Natural killer cell treated with Interleukin-12 subunit alpha and Interleukin-12 subunit beta and Interleukin-15 and Interleukin-18, amount 100 ng/mL, for 72 hours (primary cell): Measurements from ENCODE around the gene PROP1. TPM values are rescaled to one million over a fixed set of nuclear protein-coding genes. Genes with fewer than 3 reads are reported as not detected.
"Not testable (repeated sequence)": the region's sequence is repeated elsewhere in the genome, so short reads cannot be mapped to it uniquely, and the experiment has no call there.

Experiments used
- ATAC-seq, 2 donors: fragments of 150-1000 bp; cut with Tn5 transposase in 1 of 2; sonication (Bioruptor Pico), chemical (Tn5 transposase) in 1 of 2; 2 replicates each; pipeline ENCODE4 v1.10.0; 2021
- DNase-seq: peaks from one replicate; pipeline ENCODE4 v3.0.0; 2022; ENCODE audit warnings: low spot score
- H3K27ac Mint-ChIP-seq, 2 donors: 1 replicate in 1 of 2; 2 replicates in 1 of 2; pipeline ENCODE4 v1.8.0; 2022; ENCODE audit warnings: mixed read lengths in 2 of 2, mild to moderate bottlenecking in 1 of 2, moderate library complexity in 1 of 2
- H3K27me3 Mint-ChIP-seq, 2 donors: 1 replicate in 1 of 2; 2 replicates in 1 of 2; pipeline ENCODE4 v1.8.0; 2022; ENCODE audit warnings: mixed read lengths in 2 of 2
- H3K36me3 Mint-ChIP-seq: one replicate; pipeline ENCODE4 v1.8.0; 2022; ENCODE audit warnings: mixed read lengths
- H3K4me1 Mint-ChIP-seq, 2 donors: 1 replicate in 1 of 2; 2 replicates in 1 of 2; pipeline ENCODE4 v1.8.0; 2022; ENCODE audit warnings: low read depth in 2 of 2, mixed read lengths in 2 of 2, mild to moderate bottlenecking in 1 of 2
- H3K4me3 Mint-ChIP-seq: one replicate; pipeline ENCODE4 v1.8.0; 2022; ENCODE audit warnings: mixed read lengths
- H3K9me3 Mint-ChIP-seq: 2 replicates; pipeline ENCODE4 v1.8.0; 2022; ENCODE audit warnings: mixed read lengths
- total RNA-seq, 2 donors: library from RNA; stranded (reverse); gene quantifications; one replicate each; pipeline ENCODE4 v1.2.3, GENCODE V29; 2022

PROP1 gene
- total RNA-seq, 2 donors from 2014 or later, result not detected

GRCh38 chr5:177988989-177989625, 6.9 kb downstream of the PROP1 start:
- Mint-ChIP-seq H3K4me3 (no peak overlapping the region), H3K4me1 (no peaks in the 10 kb centered on the region), H3K9me3 (no peaks in the 10 kb centered on the region), H3K27ac (no peak overlapping the region), H3K36me3 (no peaks in the 10 kb centered on the region), H3K27me3 (peaks cover 18 to 23% of the 10 kb centered on the region in 2 donors)
- DNase-seq (no peak), ATAC-seq (no peak)

DNA sequence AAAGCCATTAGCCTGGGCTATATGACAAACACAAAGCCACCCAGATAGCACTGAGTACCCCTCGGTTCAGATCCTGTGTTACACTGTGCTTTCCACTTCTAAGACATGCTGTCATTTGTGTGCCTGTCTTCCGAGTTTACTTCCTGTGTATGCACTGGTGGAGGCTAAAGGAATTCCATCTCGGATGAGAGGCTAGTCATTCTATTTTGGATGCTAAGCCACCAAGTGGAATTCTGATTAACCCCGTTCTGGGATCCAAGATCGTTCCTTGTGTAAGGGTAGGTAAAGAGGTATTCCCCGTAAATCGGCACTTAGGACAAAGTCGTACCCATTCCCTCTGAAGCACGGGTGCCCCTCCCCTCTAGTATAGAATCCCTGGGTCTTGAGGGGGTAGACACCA, 8.7 kb downstream of the PROP1 start:
- no peak for DNase-seq
- Mint-ChIP-seq H3K9me3 (no peaks in the 10 kb centered on the region), H3K27ac (no peak overlapping the region), H3K36me3 (no peaks in the 10 kb centered on the region), H3K27me3 (peaks cover 26 to 33% of the 10 kb centered on the region in 2 donors), H3K4me3 (no peak overlapping the region), H3K4me1 (no peaks in the 10 kb centered on the region)
- no peak for ATAC-seq

GRCh38 chr5:177985430-177986040, 10.5 kb downstream of the PROP1 start:
- Mint-ChIP-seq H3K4me3 (no peak overlapping the region), H3K4me1 (peaks cover 0 to 5% of the 10 kb centered on the region in 2 donors), H3K9me3 (no peaks in the 10 kb centered on the region), H3K27ac (no peak overlapping the region), H3K27me3 (peaks cover 37 to 39% of the 10 kb centered on the region in 2 donors), H3K36me3 (no peaks in the 10 kb centered on the region)
- ATAC-seq (no peak), DNase-seq (no peak)

DNA sequence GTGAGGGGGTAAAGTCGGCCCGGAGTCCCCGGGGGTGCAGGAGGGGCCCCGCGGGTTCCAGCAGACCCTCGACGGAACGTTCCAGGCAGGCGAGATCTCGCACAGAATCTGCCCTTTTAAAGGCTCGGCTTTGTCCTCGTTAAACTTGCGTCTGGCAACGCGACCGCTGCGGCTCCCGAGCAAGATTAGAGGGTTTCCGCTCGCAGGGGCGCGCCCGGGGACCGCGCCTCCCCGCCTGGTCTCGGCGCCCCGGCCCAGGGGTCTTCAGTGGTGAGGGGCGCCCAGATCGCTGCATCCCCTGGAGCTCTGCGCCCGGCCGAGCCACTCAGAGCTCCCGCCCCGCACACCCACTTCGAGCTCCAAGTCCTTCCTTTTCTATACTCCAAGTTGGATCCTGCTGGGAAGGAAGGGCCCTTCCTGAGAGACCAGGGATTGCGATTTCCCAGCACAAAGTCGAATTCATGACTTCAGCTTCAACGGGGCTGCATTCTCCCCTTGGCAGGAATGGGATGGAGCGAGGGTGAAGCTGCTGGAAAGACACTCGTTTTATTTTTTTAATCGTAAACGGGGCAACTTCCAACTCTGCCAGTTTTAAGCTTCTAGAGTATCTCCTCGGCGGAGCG, 11.3 kb downstream of the PROP1 start:
- Mint-ChIP-seq H3K9me3 (no peaks in the 10 kb centered on the region), H3K27me3 (peaks cover 36 to 38% of the 10 kb centered on the region in 2 donors)

DNA sequence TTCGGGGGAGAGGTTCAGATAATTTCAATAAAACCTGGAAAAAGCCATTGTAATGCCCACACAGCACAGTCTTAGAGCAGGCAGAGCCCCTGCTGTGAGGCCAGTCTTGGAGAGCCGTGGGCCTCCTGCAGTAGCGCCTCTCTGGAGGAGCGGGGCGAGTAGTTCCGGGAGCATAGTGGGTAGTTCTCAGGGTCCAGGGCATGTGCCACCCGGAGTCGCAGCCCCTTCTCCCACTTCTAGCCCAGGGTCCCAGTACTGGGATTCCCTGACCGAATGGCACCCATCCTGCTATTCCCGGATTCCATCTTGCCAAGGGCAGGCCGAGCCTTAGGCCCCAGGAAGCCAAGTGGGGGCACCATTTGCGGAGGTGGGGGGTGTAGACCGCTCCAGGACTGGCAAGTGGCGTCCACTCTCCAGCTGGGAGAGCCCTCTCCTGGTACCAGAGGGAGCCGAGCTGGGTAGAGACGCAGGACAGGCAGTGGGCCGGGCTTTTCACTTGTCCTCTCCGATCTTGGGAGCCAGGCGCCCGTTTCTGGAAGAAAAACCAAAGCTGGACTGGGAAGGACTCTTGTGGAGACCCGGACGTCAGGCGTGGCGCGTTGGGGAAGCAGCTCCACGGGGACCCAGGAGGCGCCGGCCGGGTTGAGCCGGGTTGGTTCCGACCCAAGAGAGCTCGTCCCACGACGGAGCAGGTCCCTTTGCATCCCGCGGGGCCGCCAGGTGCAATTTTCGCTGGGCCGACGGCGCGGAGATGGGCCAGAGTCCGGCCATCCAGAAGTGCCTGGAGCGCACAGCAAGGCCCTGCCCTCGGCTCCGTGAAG, 12.1 kb downstream of the PROP1 start:
- Mint-ChIP-seq H3K9me3 (no peaks in the 10 kb centered on the region), H3K36me3 (no peaks in the 10 kb centered on the region), H3K4me1 (peaks cover 0 to 5% of the 10 kb centered on the region in 2 donors), H3K27ac (no peak overlapping the region), H3K27me3 (peaks cover 31 to 32% of the 10 kb centered on the region in 2 donors), H3K4me3 (no peak overlapping the region)
- no peak for ATAC-seq
- DNase-seq, result no peak

More for the DNA sequence above, 11.3 kb downstream of the PROP1 start:
- Mint-ChIP-seq H3K4me3 (no peak overlapping the region), H3K27ac (no peak overlapping the region), H3K4me1 (peaks cover 0 to 5% of the 10 kb centered on the region in 2 donors), H3K36me3 (no peaks in the 10 kb centered on the region)
- DNase-seq (no peak), ATAC-seq (no peak)

- ATAC-seq (no peak), DNase-seq (no peak)
- Mint-ChIP-seq H3K27ac (no peak overlapping the region), H3K27me3 (peaks cover 31% of the 10 kb centered on the region in 2 donors), H3K36me3 (no peaks in the 10 kb centered on the region), H3K4me1 (peaks cover 0 to 5% of the 10 kb centered on the region in 2 donors), H3K9me3 (no peaks in the 10 kb centered on the region), H3K4me3 (no peak overlapping the region)
Measured at GRCh38 chr5:177982956-177983355, 13.1 kb downstream of the PROP1 start.

DNA sequence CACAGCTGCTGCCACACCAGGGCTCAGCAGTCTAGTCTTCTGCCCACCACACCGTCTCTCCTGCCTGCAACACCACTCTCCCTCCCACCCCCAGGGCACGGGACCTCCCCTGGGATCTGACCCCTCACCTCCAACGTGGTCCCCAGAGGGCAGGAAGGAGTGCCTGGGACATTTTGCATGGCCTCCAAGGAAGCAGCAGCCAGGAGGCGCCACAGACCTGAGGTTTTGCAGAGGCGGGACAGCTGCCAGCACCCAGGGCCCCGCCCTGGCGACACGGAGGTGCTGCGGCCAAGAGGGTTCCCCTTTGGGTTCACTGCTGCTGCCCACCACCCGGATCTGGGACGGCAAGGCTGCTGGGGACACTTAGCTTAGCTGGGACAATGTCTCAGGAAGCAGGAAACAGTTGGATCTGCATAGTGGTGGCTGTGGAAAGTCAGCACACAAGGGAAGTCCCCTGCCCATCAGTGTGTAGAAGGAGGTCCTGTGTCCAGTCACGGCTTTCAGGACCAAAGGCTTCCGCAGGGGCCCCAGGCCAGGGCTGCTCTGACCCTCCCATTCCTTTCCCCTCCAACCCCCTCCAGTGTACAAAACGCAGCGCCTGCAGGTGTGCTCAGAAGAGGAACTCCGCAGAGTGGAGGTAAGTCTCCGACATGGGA, 13.8 kb downstream of the PROP1 start:
- no peak overlapping the region for H3K4me3 Mint-ChIP-seq
- no peaks in the 10 kb centered on the region for H3K36me3 Mint-ChIP-seq
- no peaks in the 10 kb centered on the region for H3K9me3 Mint-ChIP-seq
- DNase-seq (no peak), ATAC-seq (peak in 1 of 2 donors; percentile 14)
- H3K27ac Mint-ChIP-seq, result no peak overlapping the region
- H3K4me1 Mint-ChIP-seq, result peaks cover 0 to 5% of the 10 kb centered on the region in 2 donors
- peaks cover 28 to 31% of the 10 kb centered on the region in 2 donors for H3K27me3 Mint-ChIP-seq

DNA sequence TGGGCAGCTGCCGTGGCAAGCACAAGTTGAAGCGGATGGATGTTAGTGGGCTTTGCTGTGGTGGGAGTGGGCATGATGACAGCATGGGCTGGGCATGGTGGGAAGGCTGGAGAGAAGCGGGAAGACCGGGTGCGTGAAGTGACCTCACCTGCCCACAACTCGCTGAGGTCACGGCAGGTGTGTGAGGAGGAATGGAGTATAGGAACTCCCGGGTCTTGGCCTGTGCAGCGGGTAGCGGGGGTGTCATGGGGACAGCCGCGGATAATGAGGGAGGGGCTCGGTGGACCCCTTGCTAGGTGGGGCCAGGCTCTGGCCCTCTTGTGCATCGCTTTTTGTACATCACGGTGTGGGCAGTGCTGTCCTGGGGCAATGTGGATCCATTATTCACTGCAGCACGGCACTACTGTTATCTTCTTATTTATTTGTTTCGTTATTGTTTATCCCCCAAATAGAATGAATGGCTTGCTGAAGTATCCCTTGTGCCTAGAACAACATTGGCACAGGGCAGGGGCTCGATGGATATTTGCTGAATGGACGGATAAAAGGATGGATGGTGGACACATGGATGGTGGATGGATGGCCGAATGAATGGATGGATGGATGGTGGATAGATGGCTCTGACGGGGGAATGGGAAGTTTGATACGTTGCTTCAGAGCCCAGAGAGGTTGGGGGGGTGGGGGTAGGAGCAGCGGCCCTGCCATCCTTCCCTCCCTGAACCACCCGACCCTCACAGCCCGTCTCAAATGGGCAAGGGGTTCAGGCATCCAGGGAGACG, 14.6 kb downstream of the PROP1 start:
- H3K36me3 Mint-ChIP-seq, result no peaks in the 10 kb centered on the region
- H3K27ac Mint-ChIP-seq, result no peak overlapping the region

GRCh38 chr5:177980743-177981151, 15.3 kb downstream of the PROP1 start:
- H3K4me1 Mint-ChIP-seq, result peaks cover 0 to 5% of the 10 kb centered on the region in 2 donors
- no peak overlapping the region for H3K27ac Mint-ChIP-seq
- H3K4me3 Mint-ChIP-seq, result no peak overlapping the region
- ATAC-seq (no peak), DNase-seq (no peak)
- no peaks in the 10 kb centered on the region for H3K36me3 Mint-ChIP-seq
- peaks cover 25 to 28% of the 10 kb centered on the region in 2 donors for H3K27me3 Mint-ChIP-seq
- no peaks in the 10 kb centered on the region for H3K9me3 Mint-ChIP-seq

More for the DNA sequence above, 14.6 kb downstream of the PROP1 start:
- H3K4me3 Mint-ChIP-seq, result no peak overlapping the region
- H3K27me3 Mint-ChIP-seq, result peaks cover 26 to 31% of the 10 kb centered on the region in 2 donors
- H3K9me3 Mint-ChIP-seq, result no peaks in the 10 kb centered on the region
- H3K4me1 Mint-ChIP-seq, result peaks cover 0 to 5% of the 10 kb centered on the region in 2 donors
- DNase-seq (no peak), ATAC-seq (no peak)

- not testable (repeated sequence) for H3K9me3 Mint-ChIP-seq, H3K4me1 Mint-ChIP-seq, DNase-seq, H3K4me3 Mint-ChIP-seq, H3K27ac Mint-ChIP-seq, ATAC-seq, H3K36me3 Mint-ChIP-seq
- peaks cover 8 to 27% of the 10 kb centered on the region in 2 donors for H3K27me3 Mint-ChIP-seq
Measured at GRCh38 chr5:177977600-177977999, 18.4 kb downstream of the PROP1 start.

GRCh38 chr5:177973066-177973635, 22.9 kb downstream of the PROP1 start:
- DNase-seq (no peak), ATAC-seq (no peak)
- no peaks in the 10 kb centered on the region for H3K9me3 Mint-ChIP-seq
- H3K27me3 Mint-ChIP-seq, result peaks cover 6 to 45% of the 10 kb centered on the region in 2 donors
- H3K36me3 Mint-ChIP-seq, result no peaks in the 10 kb centered on the region
- no peak overlapping the region for H3K27ac Mint-ChIP-seq
- no peak overlapping the region for H3K4me3 Mint-ChIP-seq
- H3K4me1 Mint-ChIP-seq, result no peaks in the 10 kb centered on the region

DNA sequence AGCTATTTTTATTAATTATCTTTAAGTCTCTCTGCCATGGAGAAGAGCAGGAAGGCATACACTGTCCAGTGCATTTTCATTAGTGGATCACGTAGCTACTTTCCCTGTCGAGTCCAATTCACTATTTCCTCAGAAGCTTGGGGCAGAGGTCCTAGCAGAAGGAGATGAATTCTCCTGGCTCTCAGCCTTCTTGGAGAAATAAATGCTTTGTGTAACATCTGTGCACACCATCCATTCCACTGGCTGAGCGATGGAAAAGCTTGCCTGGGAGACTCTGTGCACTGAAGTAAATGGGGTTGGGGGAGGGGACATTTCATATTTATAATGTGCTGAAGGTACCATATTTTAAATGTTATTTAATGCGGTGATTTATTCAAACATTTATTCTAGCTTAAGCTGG, 23.4 kb downstream of the PROP1 start:
- ATAC-seq (no peak), DNase-seq (no peak)
- Mint-ChIP-seq H3K27ac (no peak overlapping the region), H3K4me3 (no peak overlapping the region), H3K4me1 (no peaks in the 10 kb centered on the region), H3K9me3 (no peaks in the 10 kb centered on the region), H3K36me3 (no peaks in the 10 kb centered on the region), H3K27me3 (peaks cover 6 to 45% of the 10 kb centered on the region in 2 donors)
